ENCODE results near the gene SRSF9.

Gene SRSF9

GRCh38 chr12:120500581-120500980, 31.0 kb upstream of the SRSF9 start:
- WGBS (ENCODE audit: extremely low coverage, insufficient coverage, low lambda C conversion rate), result no CpG with 5 or more reads among the region's 1 CpG
- no peak overlapping the region for H2BK15ac ChIP-seq (replicated peaks; ENCODE audit: low read depth)
- no peak overlapping the region for H2BK120ac ChIP-seq (ENCODE audit: low read depth, low read length)
- H3K9ac ChIP-seq (ENCODE audit: low read length), result no peak overlapping the region
- no peak overlapping the region for H3K56ac ChIP-seq (ENCODE audit: low read length)
- no peak overlapping the region for H2AK5ac ChIP-seq (ENCODE audit: low read length)
- no peak for DNase-seq
- H3K79me1 ChIP-seq (ENCODE audit: low read length), result peaks cover 6% of the 10 kb centered on the region
- H3K4me1 ChIP-seq (ENCODE audit: control insufficient read depth, low read depth, low read length), result peaks cover 2% of the 10 kb centered on the region
- H3K18ac ChIP-seq (ENCODE audit: low read length), result no peak overlapping the region
- no peak overlapping the region for H3K27ac ChIP-seq (ENCODE audit: low read depth, low read length)
- H2BK5ac ChIP-seq (ENCODE audit: low read length), result no peak overlapping the region
- H3K4me3 ChIP-seq (ENCODE audit: low read length), result no peak overlapping the region
- no peak overlapping the region for H3K4ac ChIP-seq (ENCODE audit: low read depth, low read length)
- no peak overlapping the region for H3K23ac ChIP-seq (ENCODE audit: low read length)
- peaks cover 20% of the 10 kb centered on the region for H3K79me2 ChIP-seq (ENCODE audit: control insufficient read depth, insufficient read depth, low read length)
- H3K4me2 ChIP-seq (ENCODE audit: low read length), result no peak overlapping the region
- no peak overlapping the region for H4K5ac ChIP-seq (ENCODE audit: low read length)
- H3K27me3 ChIP-seq (ENCODE audit: insufficient read depth, low read length, poor library complexity), result no peaks in the 10 kb centered on the region
- H3K36me3 ChIP-seq (ENCODE audit: control insufficient read depth, insufficient read depth, low read length), result peaks cover 4% of the 10 kb centered on the region
- no peak overlapping the region for H4K8ac ChIP-seq (ENCODE audit: low read depth, low read length)

GRCh38 chr12:120498870-120499515, 29.4 kb upstream of the SRSF9 start:
- Histone ChIP-seq H2BK120ac (ENCODE audit: low read depth, low read length) (no peak overlapping the region), H3K79me2 (ENCODE audit: control insufficient read depth, insufficient read depth, low read length) (peaks cover 20% of the 10 kb centered on the region), H3K4ac (ENCODE audit: low read depth, low read length) (no peak overlapping the region), H3K9ac (ENCODE audit: low read length) (no peak overlapping the region), H3K4me1 (ENCODE audit: control insufficient read depth, low read depth, low read length) (peaks cover 2% of the 10 kb centered on the region), H2BK5ac (ENCODE audit: low read length) (no peak overlapping the region), H4K8ac (ENCODE audit: low read depth, low read length) (no peak overlapping the region), H4K5ac (ENCODE audit: low read length) (no peak overlapping the region), H2BK15ac (replicated peaks; ENCODE audit: low read depth) (no peak overlapping the region), H2AK5ac (ENCODE audit: low read length) (no peak overlapping the region), H3K56ac (ENCODE audit: low read length) (no peak overlapping the region), H3K27me3 (ENCODE audit: insufficient read depth, low read length, poor library complexity) (no peaks in the 10 kb centered on the region), H3K27ac (ENCODE audit: low read depth, low read length) (no peak overlapping the region), H3K4me3 (ENCODE audit: low read length) (no peak overlapping the region), H3K23ac (ENCODE audit: low read length) (no peak overlapping the region), H3K4me2 (ENCODE audit: low read length) (no peak overlapping the region), H3K18ac (ENCODE audit: low read length) (no peak overlapping the region), H3K79me1 (ENCODE audit: low read length) (peaks cover 6% of the 10 kb centered on the region), H3K36me3 (ENCODE audit: control insufficient read depth, insufficient read depth, low read length) (peaks cover 4% of the 10 kb centered on the region)
- WGBS (ENCODE audit: extremely low coverage, insufficient coverage, low lambda C conversion rate), result no CpG with 5 or more reads among the region's 3 CpGs
- peak; percentile 23 for DNase-seq

- Histone ChIP-seq H3K56ac (ENCODE audit: low read length) (peak overlapping the region; percentile 93), H4K5ac (ENCODE audit: low read length) (no peak overlapping the region), H3K4me1 (ENCODE audit: control insufficient read depth, low read depth, low read length) (peaks cover 2% of the 10 kb centered on the region), H3K18ac (ENCODE audit: low read length) (no peak overlapping the region), H3K27ac (ENCODE audit: low read depth, low read length) (no peak overlapping the region), H2AK5ac (ENCODE audit: low read length) (no peak overlapping the region), H4K8ac (ENCODE audit: low read depth, low read length) (no peak overlapping the region), H2BK120ac (ENCODE audit: low read depth, low read length) (no peak overlapping the region), H3K9ac (ENCODE audit: low read length) (peak overlapping the region; percentile 74), H3K23ac (ENCODE audit: low read length) (no peak overlapping the region), H3K4me2 (ENCODE audit: low read length) (peak overlapping the region; percentile 97), H3K79me1 (ENCODE audit: low read length) (peaks cover 6% of the 10 kb centered on the region), H2BK5ac (ENCODE audit: low read length) (no peak overlapping the region), H3K4me3 (ENCODE audit: low read length) (peak overlapping the region; percentile 99), H3K36me3 (ENCODE audit: control insufficient read depth, insufficient read depth, low read length) (peaks cover 4% of the 10 kb centered on the region), H2BK15ac (replicated peaks; ENCODE audit: low read depth) (no peak overlapping the region), H3K4ac (ENCODE audit: low read depth, low read length) (no peak overlapping the region), H3K79me2 (ENCODE audit: control insufficient read depth, insufficient read depth, low read length) (peaks cover 20% of the 10 kb centered on the region), H3K27me3 (ENCODE audit: insufficient read depth, low read length, poor library complexity) (no peaks in the 10 kb centered on the region)
- no peak for DNase-seq
- no CpG with 5 or more reads among the region's 9 CpGs for WGBS (ENCODE audit: extremely low coverage, insufficient coverage, low lambda C conversion rate)
These were observed 28.1 kb upstream of the SRSF9 start for GRCh38 chr12:120497524-120498150.

GRCh38 chr12:120496413-120497340, 27.1 kb upstream of the SRSF9 start:
- Histone ChIP-seq H2BK120ac (ENCODE audit: low read depth, low read length) (peak overlapping the region; percentile 5), H3K36me3 (ENCODE audit: control insufficient read depth, insufficient read depth, low read length) (peaks cover 4% of the 10 kb centered on the region), H3K9ac (ENCODE audit: low read length) (peak overlapping the region; percentile 74), H3K4ac (ENCODE audit: low read depth, low read length) (peak overlapping the region; percentile 97), H3K79me2 (ENCODE audit: control insufficient read depth, insufficient read depth, low read length) (peaks cover 20% of the 10 kb centered on the region), H3K23ac (ENCODE audit: low read length) (no peak overlapping the region), H3K27me3 (ENCODE audit: insufficient read depth, low read length, poor library complexity) (no peaks in the 10 kb centered on the region), H3K79me1 (ENCODE audit: low read length) (peaks cover 6% of the 10 kb centered on the region), H3K4me3 (ENCODE audit: low read length) (peak overlapping the region; percentile 99), H2BK15ac (replicated peaks; ENCODE audit: low read depth) (no peak overlapping the region), H3K4me2 (ENCODE audit: low read length) (peak overlapping the region; percentile 97), H4K5ac (ENCODE audit: low read length) (no peak overlapping the region), H2BK5ac (ENCODE audit: low read length) (no peak overlapping the region), H3K27ac (ENCODE audit: low read depth, low read length) (peak overlapping the region; percentile 69), H4K8ac (ENCODE audit: low read depth, low read length) (no peak overlapping the region), H3K18ac (ENCODE audit: low read length) (peak overlapping the region; percentile 98), H2AK5ac (ENCODE audit: low read length) (no peak overlapping the region), H3K4me1 (ENCODE audit: control insufficient read depth, low read depth, low read length) (peaks cover 2% of the 10 kb centered on the region), H3K56ac (ENCODE audit: low read length) (peak overlapping the region; percentile 93)
- DNase-seq, result peak; percentile 62
- no CpG with 5 or more reads among the region's 47 CpGs for WGBS (ENCODE audit: extremely low coverage, insufficient coverage, low lambda C conversion rate)

- Histone ChIP-seq H3K27me3 (ENCODE audit: insufficient read depth, low read length, poor library complexity) (no peaks in the 10 kb centered on the region), H3K9ac (ENCODE audit: low read length) (peak within 1 kb of the TSS; percentile 81), H4K8ac (ENCODE audit: low read depth, low read length) (no peak within 1 kb of the TSS), H3K4me1 (ENCODE audit: control insufficient read depth, low read depth, low read length) (peaks cover 2% of the 10 kb centered on the region), H3K18ac (ENCODE audit: low read length) (peak within 1 kb of the TSS; percentile 98), H4K5ac (ENCODE audit: low read length) (no peak within 1 kb of the TSS), H3K4ac (ENCODE audit: low read depth, low read length) (peak within 1 kb of the TSS; percentile 97), H3K4me2 (ENCODE audit: low read length) (peak within 1 kb of the TSS; percentile 97), H3K79me2 (ENCODE audit: control insufficient read depth, insufficient read depth, low read length) (peaks cover 20% of the 10 kb centered on the region), H3K27ac (ENCODE audit: low read depth, low read length) (peak within 1 kb of the TSS; percentile 69), H2BK5ac (ENCODE audit: low read length) (no peak within 1 kb of the TSS), H3K23ac (ENCODE audit: low read length) (peak within 1 kb of the TSS; percentile 24), H3K79me1 (ENCODE audit: low read length) (peaks cover 6% of the 10 kb centered on the region), H2AK5ac (ENCODE audit: low read length) (no peak within 1 kb of the TSS), H3K56ac (ENCODE audit: low read length) (peak within 1 kb of the TSS; percentile 93), H2BK120ac (ENCODE audit: low read depth, low read length) (peak within 1 kb of the TSS; percentile 5), H3K36me3 (ENCODE audit: control insufficient read depth, insufficient read depth, low read length) (peaks cover 4% of the 10 kb centered on the region), H3K4me3 (ENCODE audit: low read length) (peak within 1 kb of the TSS; percentile 99), H2BK15ac (replicated peaks; ENCODE audit: low read depth) (no peak within 1 kb of the TSS)
- no CpG with 5 or more reads among the region's 53 CpGs for WGBS (ENCODE audit: extremely low coverage, insufficient coverage, low lambda C conversion rate)
- peak; percentile 98 for DNase-seq
These were observed 26.3 kb upstream of the SRSF9 start, which contains the start of gene DYNLL1 for GRCh38 chr12:120495731-120496412. Gene DYNLL1 (plus strand): TSS chr12:120496113. CDS start chr12:120496422, 309 bp downstream.

Data from mesendoderm (in vitro differentiated cells).